ENCODE results near the gene SAMD10.

- no peak for TF ChIP-seq CTCF (IDR thresholded peaks at IDR 0.05; ENCODE audit: low read length)
- no peak for TF ChIP-seq EZH2 (optimal IDR thresholded peaks at IDR 0.05; ENCODE audit: low read depth, low read length)
- no peak for TF ChIP-seq EZH2phosphoT487 (IDR thresholded peaks at IDR 0.05; ENCODE audit: low read length)
These were observed 249 bp downstream of the SAMD10 start for GRCh38 chr20:63979229-63979556.
